Endothelial cell of umbilical vein (primary cell): ENCODE measurements around the gene MEAK7.

ENCODE experiments used
- EZH2 ChIP-seq: IDR thresholded peaks from 2 replicates; pipeline ENCODE4 v1.6.1; 2012; ENCODE audit warnings: borderline replicate concordance, low read depth, mild to moderate bottlenecking, moderate library complexity, low read length, inconsistent platforms; ENCODE audit not compliant: severe bottlenecking
- FOS ChIP-seq: IDR thresholded peaks from 2 replicates; pipeline ENCODE4 v1.6.1; 2011; ENCODE audit warnings: mild to moderate bottlenecking, low read length, moderate library complexity, borderline replicate concordance; ENCODE audit not compliant: insufficient read depth
- GATA2 ChIP-seq: IDR thresholded peaks from 2 replicates; pipeline ENCODE4 v1.7.0; 2011; ENCODE audit warnings: low read depth, mild to moderate bottlenecking, moderate library complexity, mixed read lengths, low read length; ENCODE audit not compliant: insufficient read length, insufficient read depth
- JUN ChIP-seq: IDR thresholded peaks from 2 replicates; pipeline ENCODE4 v1.6.1; 2011; ENCODE audit warnings: borderline replicate concordance, low read depth; ENCODE audit not compliant: insufficient read length, insufficient read depth
- MAX ChIP-seq: IDR thresholded peaks from 2 replicates; pipeline ENCODE4 v1.6.1; 2011; ENCODE audit not compliant: insufficient read depth, insufficient read length
- POLR2A ChIP-seq: IDR thresholded peaks from 2 replicates; pipeline ENCODE4 v1.6.1; 2012; ENCODE audit warnings: low read depth, mild to moderate bottlenecking, control low read depth, low read length
- POLR2AphosphoS5 ChIP-seq: IDR thresholded peaks from 2 replicates; pipeline ENCODE4 v1.6.1; 2012; ENCODE audit warnings: low read depth, mild to moderate bottlenecking, control low read depth, low read length, moderate library complexity; ENCODE audit not compliant: insufficient read depth
- TF ChIP-seq, protein P1 (sequence below), 2 donors: IDR thresholded peaks; 1 replicate in 1 of 2; 2 replicates in 1 of 2; pipeline ENCODE4 v1.5.1; 2011; ENCODE audit warnings: low read length in 2 of 2, mild to moderate bottlenecking in 2 of 2, moderate library complexity in 2 of 2, control low read depth in 1 of 2, inconsistent platforms in 1 of 2, low read depth in 1 of 2; ENCODE audit not compliant: insufficient read depth in 1 of 2; ENCODE audit errors: extremely low read depth in 1 of 2

DNA sequence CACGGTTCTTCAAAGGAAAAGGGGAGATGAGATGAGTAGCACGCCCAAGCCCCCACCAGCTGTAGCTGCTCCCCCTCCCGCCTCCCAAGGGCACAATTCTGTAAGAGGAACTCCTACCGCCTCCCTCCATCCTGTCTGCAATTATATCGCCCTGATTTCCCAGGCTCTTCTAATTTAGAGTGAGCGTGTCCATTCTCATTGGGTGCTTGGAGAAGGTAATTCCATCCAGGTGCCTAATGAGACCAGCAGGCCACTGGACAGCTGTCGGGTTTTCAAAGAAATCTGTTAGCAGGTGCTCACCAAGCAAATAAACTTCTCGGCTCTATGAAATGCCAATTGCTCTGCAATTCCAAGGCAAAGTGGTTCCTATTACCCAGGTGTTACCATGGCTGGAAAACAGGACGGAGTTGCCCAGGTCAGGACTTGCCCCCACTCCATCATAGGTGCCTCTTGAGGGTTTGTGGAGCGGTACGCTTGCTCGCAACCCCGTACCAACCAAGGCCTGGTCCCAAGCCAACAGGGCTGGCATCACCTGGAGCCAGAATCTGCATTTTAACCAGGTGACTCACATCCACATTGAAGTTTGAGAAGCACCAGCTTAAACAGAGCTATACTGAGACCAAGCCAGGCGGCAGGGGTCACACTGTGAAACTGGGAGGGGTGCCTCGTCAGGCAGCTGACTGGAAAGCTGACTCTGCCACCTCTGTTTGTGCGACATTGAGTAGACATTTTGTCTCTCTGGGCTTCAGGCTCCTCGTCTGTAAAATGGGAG lies 16.5 kb upstream of the MEAK7 start:
- TF ChIP-seq, protein P1, sequence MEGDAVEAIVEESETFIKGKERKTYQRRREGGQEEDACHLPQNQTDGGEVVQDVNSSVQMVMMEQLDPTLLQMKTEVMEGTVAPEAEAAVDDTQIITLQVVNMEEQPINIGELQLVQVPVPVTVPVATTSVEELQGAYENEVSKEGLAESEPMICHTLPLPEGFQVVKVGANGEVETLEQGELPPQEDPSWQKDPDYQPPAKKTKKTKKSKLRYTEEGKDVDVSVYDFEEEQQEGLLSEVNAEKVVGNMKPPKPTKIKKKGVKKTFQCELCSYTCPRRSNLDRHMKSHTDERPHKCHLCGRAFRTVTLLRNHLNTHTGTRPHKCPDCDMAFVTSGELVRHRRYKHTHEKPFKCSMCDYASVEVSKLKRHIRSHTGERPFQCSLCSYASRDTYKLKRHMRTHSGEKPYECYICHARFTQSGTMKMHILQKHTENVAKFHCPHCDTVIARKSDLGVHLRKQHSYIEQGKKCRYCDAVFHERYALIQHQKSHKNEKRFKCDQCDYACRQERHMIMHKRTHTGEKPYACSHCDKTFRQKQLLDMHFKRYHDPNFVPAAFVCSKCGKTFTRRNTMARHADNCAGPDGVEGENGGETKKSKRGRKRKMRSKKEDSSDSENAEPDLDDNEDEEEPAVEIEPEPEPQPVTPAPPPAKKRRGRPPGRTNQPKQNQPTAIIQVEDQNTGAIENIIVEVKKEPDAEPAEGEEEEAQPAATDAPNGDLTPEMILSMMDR (IDR thresholded peaks at IDR 0.05; ENCODE audit: extremely low read depth in 1 of 2, insufficient read depth in 1 of 2, low read depth in 1 of 2, low read length in 2 of 2), result no peak
- TF ChIP-seq POLR2A (no peak), EZH2 (no peak), POLR2AphosphoS5 (no peak), MAX (no peak), GATA2 (no peak), JUN (no peak), FOS (no peak)
